GM12878 (cell line): ENCODE measurements around the gene PDZRN3. TPM values are rescaled to one million over a fixed set of nuclear protein-coding genes. Genes with fewer than 3 reads are reported as not detected.

Source experiments
- ATAC-seq: fragments of 200-7000 bp; cut with Tn5 transposase; 3 replicates; pipeline ENCODE4 v1.9.1; 2020; ENCODE audit warnings: mild to moderate bottlenecking, moderate library complexity
- BruUV-seq: library from RNA; stranded (reverse); fragments of 400-500 nt; replicated peaks from 2 replicates; lab custom pipeline; 2021; lab: Mats Ljungman, UMichigan
- CTCF ChIA-PET: fragments of 300-600 bp; sonication (Branson Sonifier 250); formaldehyde crosslinking; extraction: SDS; loops from one replicate; lab custom pipeline; 2021; ENCODE audit warnings: inconsistent platforms; lab: Yijun Ruan, JAX
- POLR2A ChIA-PET: fragments of 350-600 bp; formaldehyde crosslinking; extraction: SDS; loops from one replicate; lab custom pipeline; 2021; ENCODE audit warnings: inconsistent platforms; lab: Charles Lee
- RAD21 ChIA-PET: fragments of 300-600 bp; sonication (Branson Sonifier 250); formaldehyde crosslinking; loops from one replicate; lab custom pipeline; 2023; ENCODE audit warnings: antibody characterized with exemption; ENCODE audit not compliant: unreplicated experiment; lab: Charles Lee
- SMC1A ChIA-PET: fragments of 300-600 bp; sonication (Branson Sonifier 250); formaldehyde crosslinking; loops from one replicate; lab custom pipeline; 2023; ENCODE audit not compliant: unreplicated experiment, uncharacterized antibody; lab: Charles Lee
- DNase-seq: peaks from one replicate; pipeline ENCODE4 v3.0.0-alpha.2; 2011; ENCODE audit warnings: low read depth, low spot score
- FAIRE-seq: peaks from 3 replicates; lab custom pipeline; 2011; peaks lifted over from hg19 to GRCh38; lab: Jason Lieb, UNC
- H2AFZ ChIP-seq: 2 replicates; pipeline ENCODE4 v1.6.0; 2011; ENCODE audit warnings: low read depth, low read length, control low read depth; ENCODE audit not compliant: control insufficient read depth
- H3K27ac ChIP-seq: 2 replicates; pipeline ENCODE4 v1.5.1; 2011; ENCODE audit warnings: control low read depth; ENCODE audit not compliant: control insufficient read depth, insufficient read depth
- H3K27me3 ChIP-seq, 2 experiments: replicated peaks in 1 of 2; 2 replicates each; pipeline versions ENCODE4 v1.6.0 to v1.6.1; 2011; ENCODE audit warnings: low read length in 1 of 2; ENCODE audit not compliant: control insufficient read depth in 2 of 2, insufficient read depth in 2 of 2
- H3K36me3 ChIP-seq, 2 experiments: 2 replicates each; pipeline ENCODE4 v1.5.1; 2011; ENCODE audit warnings: low read length in 1 of 2; ENCODE audit not compliant: control insufficient read depth in 2 of 2, insufficient read depth in 2 of 2
- H3K4me1 ChIP-seq: 2 replicates; pipeline ENCODE4 v1.6.1; 2011; ENCODE audit warnings: mild to moderate bottlenecking, low read length, moderate library complexity, mixed read lengths; ENCODE audit not compliant: control insufficient read depth, insufficient read depth
- H3K4me2 ChIP-seq: 2 replicates; pipeline ENCODE4 v1.6.0; 2011; ENCODE audit warnings: control low read depth; ENCODE audit not compliant: control insufficient read depth, insufficient read depth
- H3K4me3 ChIP-seq: fragments of 200-600 bp; sonication (generic); 2 replicates; pipeline ENCODE4 v1.5.1; 2016
- H3K79me2 ChIP-seq: 2 replicates; pipeline ENCODE4 v1.6.0; 2011; ENCODE audit warnings: low read length; ENCODE audit not compliant: control insufficient read depth, insufficient read depth
- H3K9ac ChIP-seq: 2 replicates; pipeline ENCODE4 v1.8.0; 2011; ENCODE audit warnings: low read length, control low read depth, mixed read lengths; ENCODE audit not compliant: control insufficient read depth, insufficient read depth
- H3K9me3 ChIP-seq: replicated peaks from 3 replicates; pipeline ENCODE4 v1.5.1; 2011; ENCODE audit warnings: mild to moderate bottlenecking, low read length; ENCODE audit not compliant: control insufficient read depth, insufficient read depth
- H4K20me1 ChIP-seq: 2 replicates; pipeline ENCODE4 v1.6.0; 2011; ENCODE audit not compliant: control insufficient read depth, insufficient read depth
- BCL11A ChIP-seq: IDR thresholded peaks from 2 replicates; pipeline ENCODE4 v1.6.1; 2011; ENCODE audit warnings: low read depth, low read length
- CBFB ChIP-seq: IDR thresholded peaks from 2 replicates; pipeline ENCODE4 v1.6.1; 2016; ENCODE audit warnings: antibody characterized with exemption, low read depth
- FOXM1 ChIP-seq: IDR thresholded peaks from 2 replicates; pipeline ENCODE4 v1.6.1; 2012; ENCODE audit warnings: low read depth, mild to moderate bottlenecking, inconsistent platforms, low read length, moderate library complexity
- MEF2A ChIP-seq: IDR thresholded peaks from 2 replicates; pipeline ENCODE4 v1.6.1; 2011; ENCODE audit warnings: low read depth, mild to moderate bottlenecking, low read length, moderate library complexity; ENCODE audit not compliant: insufficient read depth
- MTA3 ChIP-seq: IDR thresholded peaks from 2 replicates; pipeline ENCODE4 v1.6.1; 2012; ENCODE audit warnings: low read length, inconsistent platforms, borderline replicate concordance
- MYC ChIP-seq: IDR thresholded peaks from 2 replicates; pipeline ENCODE4 v1.6.1; 2011; ENCODE audit warnings: mild to moderate bottlenecking, low read length, moderate library complexity, inconsistent platforms; ENCODE audit not compliant: insufficient read depth, insufficient replicate concordance, insufficient read length, severe bottlenecking
- SMAD5 ChIP-seq: IDR thresholded peaks from 2 replicates; pipeline ENCODE4 v1.6.1; 2016; ENCODE audit warnings: antibody characterized with exemption, low read depth
- TAF1 ChIP-seq: IDR thresholded peaks from 2 replicates; pipeline ENCODE4 v1.6.1; 2011; ENCODE audit warnings: mild to moderate bottlenecking, low read depth, low read length, borderline replicate concordance
- TCF3 ChIP-seq: IDR thresholded peaks from 2 replicates; pipeline ENCODE4 v1.6.1; 2012; ENCODE audit warnings: low read depth, mild to moderate bottlenecking, low read length, borderline replicate concordance; ENCODE audit not compliant: insufficient read depth
- YBX1 ChIP-seq: fragments of 450-650 bp; IDR thresholded peaks from 2 replicates; pipeline ENCODE4 v1.6.1; 2016; ENCODE audit warnings: antibody characterized with exemption
- ZNF622 ChIP-seq: fragments of 450-650 bp; IDR thresholded peaks from 2 replicates; pipeline ENCODE4 v1.6.1; 2017; ENCODE audit warnings: mild to moderate bottlenecking, inconsistent platforms
- WGBS: methylation state at CpG from one replicate; pipeline ENCODE4 v1.1.6; 2016; ENCODE audit warnings: low lambda C conversion rate; ENCODE audit not compliant: insufficient replicate concordance, insufficient coverage; ENCODE audit errors: missing lambda C conversion rate; 5-methylcytosine and 5-hydroxymethylcytosine counted together
- in situ Hi-C: fragments of 300-500 bp; cut with MboI; formaldehyde crosslinking; loops from 9 replicates; pipeline ENCODE4 v1.14.3; 2018; ENCODE audit warnings: mixed read lengths
- intact Hi-C: fragments of 100-400 bp; cut with micrococcal nuclease; formaldehyde crosslinking; loops from one replicate; pipeline ENCODE4 v1.14.2; 2022; ENCODE audit not compliant: unreplicated experiment
- polyA plus RNA-seq, 11 experiments: library from polyadenylated mRNA; depleted of rRNA in 4 of 11; unstranded in 6 of 11; stranded (reverse) in 5 of 11; fragments of >200 nt; fragmentation: Nextera tagmentation in 4 of 11; fragmentation: Illumina TruSeq in 1 of 11; extraction: Ambion mirVana in 4 of 11; extraction: Trizol in 1 of 11; gene quantifications; 1 replicate in 1 of 11; 2 replicates in 10 of 11; pipeline versions ENCODE4 v1.2.1 to v1.2.3, GENCODE V29; 2011 to 2016; ENCODE audit warnings: inconsistent platforms in 2 of 11, missing spikeins in 2 of 11, low read depth in 1 of 11
- total RNA-seq, 4 experiments: library from RNA; depleted of rRNA in 3 of 4; stranded (reverse); fragments of >200 nt in 3 of 4; fragmentation: Illumina TruSeq in 1 of 4; extraction: Trizol in 1 of 4; gene quantifications; 2 replicates each; pipeline versions ENCODE4 v1.2.1 to v1.2.3, GENCODE V29; 2013 to 2021
- TF ChIP-seq, protein P1 (sequence below): IDR thresholded peaks from 2 replicates; pipeline ENCODE4 v1.6.1; 2011; ENCODE audit warnings: low read depth, low read length, improper control_type of control experiment, borderline replicate concordance
- TF ChIP-seq, protein P2 (sequence below): fragments of 450-650 bp; IDR thresholded peaks from 2 replicates; pipeline ENCODE4 v1.6.1; 2018; ENCODE audit warnings: mild to moderate bottlenecking, low read depth, moderate library complexity; ENCODE audit not compliant: partially characterized antibody
- TF ChIP-seq, protein P3 (sequence below): IDR thresholded peaks from 2 replicates; pipeline ENCODE4 v1.6.1; 2011; ENCODE audit warnings: borderline replicate concordance, low read depth, mild to moderate bottlenecking, moderate library complexity, low read length; ENCODE audit not compliant: insufficient read depth, poor library complexity, severe bottlenecking

PDZRN3 gene
- total and polyA plus RNA-seq, 10 of the 15 experiments (the other 5 are each of a cell fraction or from before 2014, with no cell fraction given): 0.07 to 0.37 (median 0.12) TPM; not detected in 6

DNA sequence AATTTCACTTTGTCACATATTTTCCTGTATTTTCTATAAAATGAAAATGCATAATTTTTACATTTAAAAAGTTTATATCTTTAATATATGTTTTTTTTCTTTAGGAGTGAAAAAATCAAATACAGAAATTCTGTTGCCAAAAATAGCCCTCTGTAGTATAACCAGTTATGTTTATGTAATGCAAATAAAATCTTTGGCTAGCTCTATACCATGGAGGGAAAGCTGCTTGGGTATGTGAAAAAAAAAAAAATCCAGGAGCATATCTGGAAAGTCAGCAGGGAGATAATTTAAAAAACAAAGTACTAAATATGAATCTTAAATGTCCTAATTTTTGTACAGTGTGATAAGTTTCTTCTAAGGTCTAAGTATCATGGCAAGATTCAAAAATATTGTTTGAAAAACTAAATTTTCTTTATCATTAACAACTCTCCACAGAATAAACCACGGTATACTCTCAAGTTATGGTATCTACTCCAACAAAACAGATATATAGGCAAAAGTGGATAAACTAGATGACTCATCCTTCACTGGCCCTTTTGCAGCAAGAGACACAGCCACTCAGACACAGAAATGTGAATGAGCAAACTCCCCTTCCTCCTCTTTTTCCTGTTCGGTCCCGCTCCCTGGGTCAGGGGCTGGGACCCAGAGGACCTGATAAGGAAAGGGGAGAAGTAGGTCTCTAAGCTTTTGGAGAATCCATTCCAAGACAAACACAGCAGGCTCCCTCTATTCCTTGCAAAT, 66.6 kb downstream of the PDZRN3 start (continued):
- TF ChIP-seq, protein P1, sequence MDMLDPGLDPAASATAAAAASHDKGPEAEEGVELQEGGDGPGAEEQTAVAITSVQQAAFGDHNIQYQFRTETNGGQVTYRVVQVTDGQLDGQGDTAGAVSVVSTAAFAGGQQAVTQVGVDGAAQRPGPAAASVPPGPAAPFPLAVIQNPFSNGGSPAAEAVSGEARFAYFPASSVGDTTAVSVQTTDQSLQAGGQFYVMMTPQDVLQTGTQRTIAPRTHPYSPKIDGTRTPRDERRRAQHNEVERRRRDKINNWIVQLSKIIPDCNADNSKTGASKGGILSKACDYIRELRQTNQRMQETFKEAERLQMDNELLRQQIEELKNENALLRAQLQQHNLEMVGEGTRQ: no peak

DNA sequence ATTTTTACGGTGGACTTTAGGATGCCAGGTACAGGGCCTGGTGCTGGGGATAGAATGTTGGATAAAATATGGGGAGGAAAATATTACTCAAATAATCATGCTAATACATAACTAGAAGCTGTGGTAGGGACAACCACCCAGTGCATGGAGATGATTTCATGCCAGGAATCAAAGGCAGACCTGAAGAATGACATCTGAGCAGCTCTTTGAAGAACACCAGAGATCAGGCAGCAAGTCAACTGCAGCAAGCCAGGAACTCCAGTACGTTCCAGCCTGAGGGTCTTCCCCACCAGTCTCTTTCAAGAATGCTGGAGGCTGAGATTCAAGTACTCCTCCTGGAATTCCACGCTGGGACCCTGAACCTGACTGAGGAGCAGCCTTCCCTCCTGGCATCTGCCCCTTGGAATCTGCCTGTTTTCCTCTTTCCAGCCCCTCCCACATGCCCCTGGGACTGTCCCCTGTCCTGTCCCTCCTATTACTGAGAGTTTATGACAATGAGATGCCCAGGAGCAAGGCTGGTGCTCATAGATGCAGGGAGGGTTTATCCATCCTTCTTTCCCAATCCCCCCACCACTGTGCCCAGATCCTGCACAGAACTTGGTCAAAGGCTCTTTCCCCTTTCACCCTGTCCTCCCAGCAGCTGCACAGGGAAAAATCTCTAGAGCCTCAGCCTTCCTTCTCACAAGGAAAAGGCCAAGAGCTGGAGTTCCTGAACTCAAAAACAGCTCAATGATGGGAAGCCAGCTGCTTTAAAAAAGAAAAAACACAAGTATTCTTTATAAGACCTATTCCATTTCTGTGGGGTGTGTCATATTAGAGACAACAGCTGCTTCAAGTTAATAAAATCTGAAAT, 68.0 kb downstream of the PDZRN3 start:
- Histone ChIP-seq H3K9me3 (no peaks in the 10 kb centered on the region), H3K4me3 (no peak overlapping the region), H3K27ac (no peak overlapping the region), H3K9ac (no peak overlapping the region), H3K27me3 (no peaks in the 10 kb centered on the region; a peak in 1 of 4 replicates), H3K4me1 (no peaks in the 10 kb centered on the region), H3K36me3 (no peaks in the 10 kb centered on the region), H3K79me2 (no peaks in the 10 kb centered on the region), H3K4me2 (no peak overlapping the region), H4K20me1 (no peaks in the 10 kb centered on the region), H2AFZ (no peak overlapping the region)
- SMC1A ChIA-PET: interaction anchor here (0.6 kb wide), 1 partner anchor 122 kb away, joined by 4 read pairs; no protein-coding TSS in a partner anchor
- FAIRE-seq (no peak), ATAC-seq (no peak), DNase-seq (no peak)
- TF ChIP-seq BCL11A (no peak), MYC (no peak), MEF2A (no peak), FOXM1 (no peak), SMAD5 (no peak), MTA3 (no peak), CBFB (no peak), TAF1 (no peak), YBX1 (no peak), ZNF622 (no peak), TCF3 (no peak)
- TF ChIP-seq, protein P2, sequence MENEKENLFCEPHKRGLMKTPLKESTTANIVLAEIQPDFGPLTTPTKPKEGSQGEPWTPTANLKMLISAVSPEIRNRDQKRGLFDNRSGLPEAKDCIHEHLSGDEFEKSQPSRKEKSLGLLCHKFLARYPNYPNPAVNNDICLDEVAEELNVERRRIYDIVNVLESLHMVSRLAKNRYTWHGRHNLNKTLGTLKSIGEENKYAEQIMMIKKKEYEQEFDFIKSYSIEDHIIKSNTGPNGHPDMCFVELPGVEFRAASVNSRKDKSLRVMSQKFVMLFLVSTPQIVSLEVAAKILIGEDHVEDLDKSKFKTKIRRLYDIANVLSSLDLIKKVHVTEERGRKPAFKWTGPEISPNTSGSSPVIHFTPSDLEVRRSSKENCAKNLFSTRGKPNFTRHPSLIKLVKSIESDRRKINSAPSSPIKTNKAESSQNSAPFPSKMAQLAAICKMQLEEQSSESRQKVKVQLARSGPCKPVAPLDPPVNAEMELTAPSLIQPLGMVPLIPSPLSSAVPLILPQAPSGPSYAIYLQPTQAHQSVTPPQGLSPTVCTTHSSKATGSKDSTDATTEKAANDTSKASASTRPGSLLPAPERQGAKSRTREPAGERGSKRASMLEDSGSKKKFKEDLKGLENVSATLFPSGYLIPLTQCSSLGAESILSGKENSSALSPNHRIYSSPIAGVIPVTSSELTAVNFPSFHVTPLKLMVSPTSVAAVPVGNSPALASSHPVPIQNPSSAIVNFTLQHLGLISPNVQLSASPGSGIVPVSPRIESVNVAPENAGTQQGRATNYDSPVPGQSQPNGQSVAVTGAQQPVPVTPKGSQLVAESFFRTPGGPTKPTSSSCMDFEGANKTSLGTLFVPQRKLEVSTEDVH: no peak
- TF ChIP-seq, protein P3, sequence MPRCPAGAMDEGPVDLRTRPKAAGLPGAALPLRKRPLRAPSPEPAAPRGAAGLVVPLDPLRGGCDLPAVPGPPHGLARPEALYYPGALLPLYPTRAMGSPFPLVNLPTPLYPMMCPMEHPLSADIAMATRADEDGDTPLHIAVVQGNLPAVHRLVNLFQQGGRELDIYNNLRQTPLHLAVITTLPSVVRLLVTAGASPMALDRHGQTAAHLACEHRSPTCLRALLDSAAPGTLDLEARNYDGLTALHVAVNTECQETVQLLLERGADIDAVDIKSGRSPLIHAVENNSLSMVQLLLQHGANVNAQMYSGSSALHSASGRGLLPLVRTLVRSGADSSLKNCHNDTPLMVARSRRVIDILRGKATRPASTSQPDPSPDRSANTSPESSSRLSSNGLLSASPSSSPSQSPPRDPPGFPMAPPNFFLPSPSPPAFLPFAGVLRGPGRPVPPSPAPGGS: no peak
- BruUV-seq: no TSS peak
- WGBS: 44% methylated on average over 3 of the region's 3 CpGs
- CTCF ChIA-PET: interaction anchor here (0.6 kb wide), 1 partner anchor 387 kb away, joined by 3 read pairs; no protein-coding TSS in a partner anchor
- POLR2A ChIA-PET: no interaction called here
- intact Hi-C loops: no loop called here
- RAD21 ChIA-PET: no interaction called here
- in situ Hi-C loops: no loop called here
